ENCODE results near the gene TTN.

GRCh38 chr2:178553047-178553446 is 254.2 kb downstream of the TTN start:
- TF ChIP-seq CTCF (IDR thresholded peaks at IDR 0.05) (no peak), POLR2A (IDR thresholded peaks at IDR 0.05) (no peak)

All from esophagus squamous epithelium (tissue), 4 donors.